ENCODE results near the gene PTPRD.

The PTPRD gene

GRCh38 chr9:8779478-8779877 lies 1833.3 kb downstream of the PTPRD start:
- no peak for DNase-seq (ENCODE audit: low read depth in 2 of 2)

GRCh38 chr9:8778356-8778755 lies 1834.4 kb downstream of the PTPRD start:
- no peak for DNase-seq (ENCODE audit: low read depth in 2 of 2)

GRCh38 chr9:8772302-8772701 lies 1840.5 kb downstream of the PTPRD start:
- DNase-seq (ENCODE audit: low read depth in 2 of 2): no peak

- DNase-seq (ENCODE audit: low read depth in 2 of 2): no peak
Observed at GRCh38 chr9:8769153-8769552, 1843.6 kb downstream of the PTPRD start.

GRCh38 chr9:8766096-8766495 lies 1846.7 kb downstream of the PTPRD start:
- no peak for DNase-seq (ENCODE audit: low read depth in 2 of 2)

GRCh38 chr9:8764051-8764450 lies 1848.8 kb downstream of the PTPRD start:
- peak; percentile 85 to 86 for DNase-seq (ENCODE audit: low read depth in 2 of 2)

GRCh38 chr9:8762479-8763085 lies 1850.2 kb downstream of the PTPRD start:
- DNase-seq (ENCODE audit: low read depth in 2 of 2): no peak

GRCh38 chr9:8760000-8760767 lies 1852.6 kb downstream of the PTPRD start:
- no peak for DNase-seq (ENCODE audit: low read depth in 2 of 2)

- no peak for DNase-seq (ENCODE audit: low read depth in 2 of 2)
Observed at GRCh38 chr9:8757881-8758280, 1854.9 kb downstream of the PTPRD start.

GRCh38 chr9:8754751-8755150 lies 1858.1 kb downstream of the PTPRD start:
- DNase-seq (ENCODE audit: low read depth in 2 of 2): no peak

- no peak for DNase-seq (ENCODE audit: low read depth in 2 of 2)
Observed at GRCh38 chr9:8751406-8751930, 1861.3 kb downstream of the PTPRD start.

GRCh38 chr9:8750639-8751051 lies 1862.2 kb downstream of the PTPRD start:
- no peak for DNase-seq (ENCODE audit: low read depth in 2 of 2)

GRCh38 chr9:8745347-8745746 lies 1867.5 kb downstream of the PTPRD start:
- no peak for DNase-seq (ENCODE audit: low read depth in 2 of 2)

- no peak for DNase-seq (ENCODE audit: low read depth in 2 of 2)
Observed at GRCh38 chr9:8738945-8739344, 1873.9 kb downstream of the PTPRD start.

GRCh38 chr9:8736805-8737204 lies 1876.0 kb downstream of the PTPRD start:
- no peak for DNase-seq (ENCODE audit: low read depth in 2 of 2)

GRCh38 chr9:8734760-8735159 lies 1878.0 kb downstream of the PTPRD start:
- DNase-seq (ENCODE audit: low read depth in 2 of 2): no peak

GRCh38 chr9:8733131-8733954 lies 1879.5 kb downstream of the PTPRD start:
- no peak for DNase-seq (ENCODE audit: low read depth in 2 of 2)

- no peak for DNase-seq (ENCODE audit: low read depth in 2 of 2)
Observed at GRCh38 chr9:8732367-8733075, 1880.3 kb downstream of the PTPRD start.

GRCh38 chr9:8730618-8731017 lies 1882.2 kb downstream of the PTPRD start:
- no peak for DNase-seq (ENCODE audit: low read depth in 2 of 2)

- no peak for DNase-seq (ENCODE audit: low read depth in 2 of 2)
Observed at GRCh38 chr9:8728910-8729309, 1883.9 kb downstream of the PTPRD start.

GRCh38 chr9:8727191-8727590 lies 1885.6 kb downstream of the PTPRD start:
- DNase-seq (ENCODE audit: low read depth in 2 of 2): no peak

GRCh38 chr9:8726692-8727091 lies 1886.1 kb downstream of the PTPRD start:
- DNase-seq (ENCODE audit: low read depth in 2 of 2): no peak
